Hepatocyte (in vitro differentiated cells): Measurements from ENCODE around the gene SMARCD3.

Source experiments
- EZH2 ChIP-seq: fragments of 200-600 bp; sonication (generic); IDR thresholded peaks from 2 replicates; pipeline ENCODE4 v1.6.1; 2016; ENCODE audit warnings: antibody characterized with exemption, mild to moderate bottlenecking, borderline replicate concordance
- TF ChIP-seq, protein P1 (sequence below): fragments of 200-600 bp; sonication (generic); IDR thresholded peaks from 2 replicates; pipeline ENCODE4 v1.5.1; 2016; ENCODE audit warnings: antibody characterized with exemption, mild to moderate bottlenecking; ENCODE audit not compliant: poor library complexity

DNA sequence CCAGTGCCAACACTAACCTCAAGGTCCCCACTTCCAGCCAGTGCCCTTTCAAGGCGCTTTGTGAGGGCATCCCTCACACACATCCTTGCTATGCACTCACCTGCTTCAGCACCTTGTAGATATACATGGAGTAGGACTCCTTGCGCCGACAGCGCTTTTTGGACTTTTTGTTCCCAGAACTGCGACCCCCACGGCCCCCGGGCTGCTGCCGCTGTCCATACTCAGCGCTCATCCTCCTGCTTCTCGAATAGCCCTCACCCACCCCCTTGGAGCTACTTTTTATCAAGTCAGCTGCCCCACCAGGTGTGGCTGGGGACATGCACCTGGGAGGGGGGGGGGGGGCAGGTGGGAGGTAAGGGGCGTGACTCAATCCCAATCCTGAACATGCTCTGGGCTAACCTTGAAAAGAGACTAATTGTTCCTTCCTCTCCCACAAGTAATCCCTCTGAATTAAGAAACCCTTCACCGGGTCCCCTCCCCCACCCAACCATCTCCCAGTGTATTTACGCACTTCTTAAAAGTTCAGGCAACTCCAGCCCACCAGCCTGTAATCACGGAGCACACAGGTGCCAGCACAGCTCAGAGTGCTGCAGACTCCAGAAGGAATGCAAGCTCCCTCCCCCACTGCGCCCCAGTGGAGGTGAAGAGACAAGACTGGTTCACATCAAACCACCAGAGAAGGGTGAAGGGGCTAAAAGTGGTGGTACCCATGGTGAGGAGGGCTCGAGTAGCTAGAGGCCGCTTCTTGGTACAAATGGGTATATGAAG, 38.2 kb downstream of the SMARCD3 start, which contains the start of gene H2BK1:
- TF ChIP-seq, protein P1, sequence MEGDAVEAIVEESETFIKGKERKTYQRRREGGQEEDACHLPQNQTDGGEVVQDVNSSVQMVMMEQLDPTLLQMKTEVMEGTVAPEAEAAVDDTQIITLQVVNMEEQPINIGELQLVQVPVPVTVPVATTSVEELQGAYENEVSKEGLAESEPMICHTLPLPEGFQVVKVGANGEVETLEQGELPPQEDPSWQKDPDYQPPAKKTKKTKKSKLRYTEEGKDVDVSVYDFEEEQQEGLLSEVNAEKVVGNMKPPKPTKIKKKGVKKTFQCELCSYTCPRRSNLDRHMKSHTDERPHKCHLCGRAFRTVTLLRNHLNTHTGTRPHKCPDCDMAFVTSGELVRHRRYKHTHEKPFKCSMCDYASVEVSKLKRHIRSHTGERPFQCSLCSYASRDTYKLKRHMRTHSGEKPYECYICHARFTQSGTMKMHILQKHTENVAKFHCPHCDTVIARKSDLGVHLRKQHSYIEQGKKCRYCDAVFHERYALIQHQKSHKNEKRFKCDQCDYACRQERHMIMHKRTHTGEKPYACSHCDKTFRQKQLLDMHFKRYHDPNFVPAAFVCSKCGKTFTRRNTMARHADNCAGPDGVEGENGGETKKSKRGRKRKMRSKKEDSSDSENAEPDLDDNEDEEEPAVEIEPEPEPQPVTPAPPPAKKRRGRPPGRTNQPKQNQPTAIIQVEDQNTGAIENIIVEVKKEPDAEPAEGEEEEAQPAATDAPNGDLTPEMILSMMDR = no peak
- no peak for TF ChIP-seq EZH2
